ENCODE data around the gene ERGIC3.
"Not testable (repeated sequence)": the region's sequence is repeated elsewhere in the genome, so short reads cannot be mapped to it uniquely, and the experiment has no call there.

Gene ERGIC3

GRCh38 chr20:35541783-35542662, at the start of gene ERGIC3:
ERGIC3 (plus strand) TSS chr20:35542078; CDS start chr20:35542098, 20 bp downstream.
- DNase-seq, result peak; percentile 92

DNA sequence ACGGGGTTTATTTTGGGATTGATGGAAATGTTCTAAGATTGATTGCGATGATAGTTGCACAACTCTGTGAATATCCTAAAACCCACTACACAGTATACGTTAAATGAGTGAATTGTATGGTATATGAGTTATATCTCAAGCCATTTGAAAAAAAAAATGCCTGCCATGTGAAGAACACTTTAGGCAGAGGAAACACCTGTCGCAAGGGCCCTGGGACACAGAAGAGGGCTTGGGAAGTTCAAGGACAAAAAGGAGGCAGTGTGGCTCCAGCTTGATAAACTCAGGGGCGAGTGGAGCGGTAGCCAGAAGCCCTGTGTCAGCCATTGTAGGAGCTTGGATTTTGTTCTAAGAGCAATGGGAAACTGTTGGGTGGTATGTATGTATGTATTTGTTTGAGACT, 49.5 kb upstream of the ERGIC3 start:
- DNase-seq, result no peak

DNA sequence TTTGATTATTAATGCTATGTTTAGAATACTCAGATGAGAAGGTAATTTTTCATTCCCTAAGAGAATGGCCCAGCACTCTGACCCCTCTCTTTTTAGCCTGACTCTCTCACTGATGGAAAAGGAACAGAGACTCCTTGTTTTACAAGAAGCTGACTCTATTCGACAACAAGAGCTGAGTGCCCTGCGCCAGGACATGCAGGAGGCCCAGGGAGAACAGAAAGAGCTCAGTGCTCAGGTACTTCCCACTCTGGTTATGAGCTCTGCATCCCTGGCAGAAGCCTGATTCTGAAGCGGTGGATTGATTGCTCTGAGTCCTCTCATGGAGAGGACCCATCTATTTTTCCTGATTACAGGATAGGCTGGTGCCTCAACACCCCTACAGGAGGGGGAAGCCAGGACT, 45.4 kb upstream of the ERGIC3 start:
- no peak for DNase-seq

- DNase-seq, result no peak
Observed at GRCh38 chr20:35497320-35497719, 44.6 kb upstream of the ERGIC3 start.

DNA sequence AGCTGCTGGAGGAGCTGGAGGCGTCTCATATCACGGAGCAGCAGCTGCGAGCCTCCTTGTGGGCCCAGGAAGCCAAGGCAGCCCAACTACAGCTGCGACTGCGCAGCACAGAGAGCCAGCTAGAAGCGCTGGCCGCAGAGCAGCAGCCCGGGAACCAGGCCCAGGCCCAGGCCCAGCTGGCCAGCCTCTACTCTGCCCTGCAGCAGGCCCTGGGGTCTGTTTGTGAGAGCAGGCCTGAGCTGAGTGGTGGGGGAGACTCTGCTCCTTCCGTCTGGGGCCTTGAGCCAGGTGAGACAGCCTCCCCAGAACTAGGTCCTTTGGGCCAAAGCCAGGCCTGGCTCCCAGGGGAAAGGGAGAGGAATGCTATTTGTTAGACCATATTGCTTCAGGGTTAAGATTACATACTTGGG, 44.1 kb upstream of the ERGIC3 start:
- DNase-seq, result no peak

GRCh38 chr20:35499271-35499670, 42.6 kb upstream of the ERGIC3 start:
- no peak for DNase-seq

GRCh38 chr20:35502352-35502751, 39.5 kb upstream of the ERGIC3 start:
- peak; percentile 66 for DNase-seq

- DNase-seq, result no peak
Observed at GRCh38 chr20:35503281-35503680, 38.6 kb upstream of the ERGIC3 start.

DNA sequence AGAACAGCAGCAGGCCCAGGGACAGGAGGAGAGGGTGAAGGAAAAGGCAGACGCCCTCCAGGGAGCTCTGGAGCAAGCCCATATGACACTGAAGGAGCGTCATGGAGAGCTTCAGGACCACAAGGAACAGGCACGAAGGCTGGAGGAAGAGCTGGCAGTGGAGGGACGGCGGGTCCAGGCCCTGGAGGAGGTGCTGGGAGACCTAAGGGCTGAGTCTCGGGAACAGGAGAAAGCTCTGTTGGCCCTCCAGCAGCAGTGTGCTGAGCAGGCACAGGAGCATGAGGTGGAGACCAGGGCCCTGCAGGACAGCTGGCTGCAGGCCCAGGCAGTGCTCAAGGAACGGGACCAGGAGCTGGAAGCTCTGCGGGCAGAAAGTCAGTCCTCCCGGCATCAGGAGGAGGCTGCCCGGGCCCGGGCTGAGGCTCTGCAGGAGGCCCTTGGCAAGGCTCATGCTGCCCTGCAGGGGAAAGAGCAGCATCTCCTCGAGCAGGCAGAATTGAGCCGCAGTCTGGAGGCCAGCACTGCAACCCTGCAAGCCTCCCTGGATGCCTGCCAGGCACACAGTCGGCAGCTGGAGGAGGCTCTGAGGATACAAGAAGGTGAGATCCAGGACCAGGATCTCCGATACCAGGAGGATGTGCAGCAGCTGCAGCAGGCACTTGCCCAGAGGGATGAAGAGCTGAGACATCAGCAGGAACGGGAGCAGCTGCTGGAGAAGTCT, 37.9 kb upstream of the ERGIC3 start:
- no peak for DNase-seq

DNA sequence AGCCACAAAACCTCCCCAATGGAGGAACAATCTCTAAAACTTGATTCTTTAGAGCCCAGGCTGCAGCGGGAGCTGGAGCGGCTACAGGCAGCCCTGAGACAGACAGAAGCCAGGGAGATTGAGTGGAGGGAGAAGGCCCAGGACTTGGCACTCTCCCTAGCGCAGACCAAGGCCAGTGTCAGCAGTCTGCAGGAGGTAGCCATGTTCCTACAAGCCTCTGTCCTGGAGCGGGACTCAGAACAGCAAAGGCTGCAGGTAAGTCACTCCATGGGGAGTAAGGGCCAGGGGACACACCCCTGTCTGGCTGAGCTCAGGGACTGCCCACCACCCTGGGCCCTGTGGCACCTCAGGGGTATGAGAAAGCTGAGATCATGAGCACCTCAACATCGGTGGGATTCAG, 37.1 kb upstream of the ERGIC3 start:
- no peak for DNase-seq

DNA sequence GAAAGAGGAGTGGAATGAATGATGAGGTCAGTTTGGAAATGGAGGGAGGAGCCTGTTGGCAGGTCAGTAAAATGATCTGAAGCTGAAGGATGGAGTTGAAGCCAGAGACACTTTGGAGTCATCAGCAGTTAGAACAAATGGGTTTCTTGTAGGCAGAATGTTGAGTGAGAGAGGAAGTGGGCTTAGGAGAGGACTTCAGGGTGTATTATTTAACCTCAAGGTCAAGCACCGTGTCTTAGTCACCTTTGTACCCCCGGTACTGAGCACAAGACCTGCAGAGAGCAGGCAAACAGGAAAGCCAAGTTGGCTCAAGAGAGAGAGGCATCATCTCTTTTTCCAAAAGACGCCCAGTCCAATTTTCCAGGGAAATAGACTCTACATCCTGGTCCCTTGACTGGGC, 35.7 kb upstream of the ERGIC3 start:
- peak; percentile 3 for DNase-seq

DNA sequence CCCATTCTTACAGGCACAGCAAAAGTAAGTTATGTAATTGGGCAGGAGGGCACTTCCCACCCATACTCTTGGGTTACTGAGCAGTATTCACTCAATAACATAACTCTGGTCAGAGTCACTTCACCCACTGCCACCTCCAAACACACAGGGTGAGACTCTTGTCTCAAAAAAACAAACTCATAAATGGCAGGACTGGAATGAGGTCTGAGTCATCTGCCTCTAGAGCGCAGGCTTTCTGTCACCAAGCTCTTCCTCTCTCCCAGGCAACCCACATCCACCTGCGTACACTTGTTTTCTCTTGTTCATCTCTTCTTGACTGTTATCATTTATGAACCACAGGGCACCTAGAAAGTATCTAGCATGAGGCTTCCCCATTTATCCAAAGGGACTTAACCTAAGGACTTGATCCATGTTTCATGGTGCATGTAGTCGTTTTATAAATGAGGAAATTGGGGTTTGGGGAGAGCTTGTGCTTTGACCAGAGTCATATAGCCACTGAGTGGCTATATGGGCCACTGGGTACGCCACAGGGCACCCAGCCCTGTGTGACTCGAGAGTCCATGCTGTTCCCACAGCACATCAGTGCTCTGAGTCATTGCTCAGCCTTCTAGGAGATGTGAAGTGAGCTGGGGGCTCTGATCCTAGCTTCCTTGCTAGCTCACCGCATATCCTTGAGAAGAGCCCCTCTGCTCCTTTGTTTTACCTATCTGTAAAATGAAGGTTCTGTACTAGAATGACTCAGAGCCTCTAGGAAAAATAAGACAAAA, 34.8 kb upstream of the ERGIC3 start:
- peak; percentile 76 for DNase-seq

GRCh38 chr20:35508493-35509218, 33.2 kb upstream of the ERGIC3 start:
- DNase-seq, result no peak

- DNase-seq, result no peak
Observed at GRCh38 chr20:35510951-35511735, 30.7 kb upstream of the ERGIC3 start.

DNA sequence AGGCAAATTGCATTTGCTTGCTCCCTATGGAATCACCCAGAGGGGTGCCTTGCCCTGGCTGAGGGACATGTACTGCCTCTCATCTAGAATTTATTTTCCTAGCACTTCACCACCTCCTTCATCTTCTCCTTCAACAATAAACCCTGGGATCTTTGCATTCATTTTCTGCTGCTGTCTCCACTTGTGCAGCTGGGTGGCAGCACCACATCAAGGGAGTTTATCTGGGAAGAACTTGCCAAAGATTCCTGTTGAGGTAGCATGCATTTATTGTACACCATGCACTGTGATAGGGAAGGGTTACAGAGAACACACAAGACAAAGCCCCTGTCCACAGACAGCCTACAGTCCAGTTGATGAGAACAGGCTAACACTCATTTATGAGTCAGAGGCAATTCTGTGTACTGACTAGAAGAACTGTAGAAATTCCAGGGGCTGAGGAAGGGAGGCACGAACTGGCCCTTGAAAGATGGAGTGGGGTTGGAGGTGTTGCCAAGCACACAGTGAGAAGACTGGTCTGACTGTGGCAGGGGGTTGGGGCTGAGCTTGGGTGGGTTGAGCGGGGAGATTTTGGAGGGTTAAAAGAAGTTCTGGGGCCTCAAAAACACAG, 30.0 kb upstream of the ERGIC3 start:
- DNase-seq, result peak; percentile 2

DNA sequence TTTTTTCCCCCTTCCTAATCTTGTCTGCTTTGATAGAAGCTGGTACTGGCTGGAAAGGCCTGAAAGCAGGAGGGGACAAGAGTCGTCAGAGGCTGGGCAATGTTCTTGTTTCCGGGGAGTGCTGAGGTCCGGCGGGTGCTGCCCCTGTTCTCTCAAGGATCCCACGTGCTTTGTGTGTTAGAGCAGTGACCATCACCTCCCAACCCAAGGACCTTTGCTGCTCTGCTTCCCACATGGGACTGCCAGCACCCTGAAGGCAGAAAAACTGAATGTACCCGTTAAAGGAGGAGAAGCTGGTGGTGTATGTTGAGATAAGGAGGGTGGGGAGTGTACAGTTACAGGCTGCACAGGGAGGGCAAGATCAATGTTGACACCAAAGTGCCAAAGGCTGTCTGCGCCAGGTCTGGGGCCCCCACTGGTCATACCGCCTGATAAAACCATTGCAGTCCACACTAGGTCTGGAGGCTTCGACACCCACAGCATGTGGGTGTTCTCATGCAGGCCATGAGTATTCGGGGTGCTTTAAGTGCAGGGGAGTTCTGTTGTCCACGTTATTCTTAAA, 27.4 kb upstream of the ERGIC3 start:
- no peak for DNase-seq

DNA sequence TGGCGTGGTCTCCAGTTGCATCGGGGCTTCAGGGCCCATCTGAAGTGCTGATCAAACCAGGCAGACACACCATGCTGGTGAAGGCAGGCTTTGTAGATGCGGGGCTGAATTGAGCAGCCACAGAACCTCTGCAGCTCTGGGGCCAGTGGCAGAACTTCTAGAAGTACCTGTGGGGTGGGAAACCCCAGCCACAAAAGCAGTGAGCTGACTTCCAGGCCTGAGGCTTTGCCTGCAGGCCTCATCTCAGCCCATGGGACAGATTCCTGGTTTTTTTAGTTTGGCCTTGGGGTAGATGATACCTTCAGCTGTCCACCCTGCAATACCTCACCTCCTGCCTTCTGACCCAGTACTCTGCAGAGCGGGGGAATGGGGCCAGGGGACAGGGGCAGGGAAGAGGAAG, 26.5 kb upstream of the ERGIC3 start:
- no peak for DNase-seq

DNA sequence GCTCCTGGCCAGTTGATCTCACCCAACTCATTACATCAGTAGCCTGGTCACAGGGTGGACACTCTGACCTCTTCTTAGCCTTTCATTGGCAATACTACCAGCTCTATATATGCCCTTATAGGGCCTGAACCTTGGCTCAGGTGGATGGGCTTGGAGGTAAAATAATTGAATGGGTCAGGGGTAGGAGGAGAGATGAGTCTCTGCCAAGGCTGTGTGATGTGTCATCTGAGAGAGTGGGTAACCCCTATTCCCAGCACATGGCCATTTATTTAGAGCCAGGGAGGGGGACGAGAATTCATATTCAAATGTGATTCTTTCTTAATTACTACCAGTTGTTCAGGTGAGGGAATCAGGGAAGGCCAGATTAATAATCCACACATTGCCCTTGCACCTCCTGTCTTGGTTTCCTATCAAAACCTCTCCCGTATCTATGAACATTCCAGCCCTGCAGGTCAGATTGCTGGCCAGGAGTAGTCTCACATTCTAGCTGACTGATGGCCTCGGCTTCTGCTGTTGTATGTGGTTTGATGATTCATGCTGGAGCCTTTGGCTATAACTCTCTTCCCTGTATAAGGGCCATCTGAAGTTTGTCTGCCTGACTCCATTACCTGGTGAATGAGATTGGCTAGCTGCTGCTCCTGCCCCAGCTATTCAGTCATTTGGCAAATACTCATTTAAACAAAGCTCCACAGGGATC, 25.8 kb upstream of the ERGIC3 start:
- DNase-seq, result peak; percentile 1

GRCh38 chr20:35517125-35517524, 24.8 kb upstream of the ERGIC3 start:
- no peak for DNase-seq

DNA sequence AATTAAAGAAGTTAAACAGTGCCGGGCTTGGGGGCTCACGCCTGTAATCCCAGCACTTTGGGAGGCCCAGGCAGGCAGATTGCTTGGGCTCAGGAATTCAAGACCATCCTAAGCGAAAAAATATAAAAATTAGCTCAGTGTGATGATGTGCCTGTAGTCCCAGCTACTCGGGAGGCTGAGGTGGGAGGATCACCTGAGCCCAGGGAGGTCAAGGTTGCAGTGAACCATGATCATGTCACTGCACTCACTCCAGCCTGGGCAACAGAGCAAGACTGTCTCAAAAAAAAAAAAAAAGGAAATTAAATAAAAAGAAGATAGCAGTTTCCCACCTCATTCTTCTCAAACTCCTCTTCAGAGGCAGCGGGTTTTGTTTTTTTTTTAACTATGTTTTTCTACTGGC, 24.1 kb upstream of the ERGIC3 start:
- not testable (repeated sequence) for DNase-seq

All from MV-4-11 (cell line).